ENCODE data around the gene EEF1AKMT2.
A peak's percentile ranks its signal among the peaks of the same experiment; 100 is the strongest.

Gene EEF1AKMT2

DNA sequence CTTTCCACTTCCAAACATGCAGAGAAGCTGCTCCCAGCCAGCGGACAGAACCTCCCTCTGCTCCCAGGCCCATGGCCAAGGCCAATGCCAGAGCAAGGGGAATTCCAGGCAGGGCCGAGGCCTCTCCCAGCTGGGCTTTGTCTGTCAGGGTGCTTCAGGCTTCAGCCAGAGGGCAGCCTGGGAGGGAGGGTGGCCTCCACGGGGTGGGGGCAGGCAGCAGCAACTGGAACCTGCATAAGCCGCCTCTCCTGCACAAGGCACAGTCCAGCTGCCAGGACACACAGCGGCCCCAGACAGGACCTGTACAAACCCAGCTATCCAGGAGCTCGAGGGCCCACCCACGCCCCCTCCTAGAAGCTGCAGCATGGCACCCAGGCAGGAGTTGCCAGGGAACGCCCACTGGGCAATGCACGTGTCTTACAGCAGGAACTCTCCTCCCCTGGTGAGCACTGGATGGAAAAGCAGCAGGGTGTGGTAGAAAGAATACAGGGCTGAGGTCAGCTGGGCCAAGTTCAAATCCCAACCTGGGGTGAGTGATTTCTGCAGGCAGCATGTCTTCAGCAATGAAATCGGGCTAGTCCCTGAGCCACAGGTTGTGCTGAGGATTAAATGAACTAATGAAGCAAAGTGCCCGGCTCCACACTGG lies 55.1 kb downstream of the EEF1AKMT2 start:
- peak; percentile 20 for DNase-seq

- peak; percentile 19 for DNase-seq
These were observed 56.0 kb downstream of the EEF1AKMT2 start for GRCh38 chr10:124735491-124736286.

DNA sequence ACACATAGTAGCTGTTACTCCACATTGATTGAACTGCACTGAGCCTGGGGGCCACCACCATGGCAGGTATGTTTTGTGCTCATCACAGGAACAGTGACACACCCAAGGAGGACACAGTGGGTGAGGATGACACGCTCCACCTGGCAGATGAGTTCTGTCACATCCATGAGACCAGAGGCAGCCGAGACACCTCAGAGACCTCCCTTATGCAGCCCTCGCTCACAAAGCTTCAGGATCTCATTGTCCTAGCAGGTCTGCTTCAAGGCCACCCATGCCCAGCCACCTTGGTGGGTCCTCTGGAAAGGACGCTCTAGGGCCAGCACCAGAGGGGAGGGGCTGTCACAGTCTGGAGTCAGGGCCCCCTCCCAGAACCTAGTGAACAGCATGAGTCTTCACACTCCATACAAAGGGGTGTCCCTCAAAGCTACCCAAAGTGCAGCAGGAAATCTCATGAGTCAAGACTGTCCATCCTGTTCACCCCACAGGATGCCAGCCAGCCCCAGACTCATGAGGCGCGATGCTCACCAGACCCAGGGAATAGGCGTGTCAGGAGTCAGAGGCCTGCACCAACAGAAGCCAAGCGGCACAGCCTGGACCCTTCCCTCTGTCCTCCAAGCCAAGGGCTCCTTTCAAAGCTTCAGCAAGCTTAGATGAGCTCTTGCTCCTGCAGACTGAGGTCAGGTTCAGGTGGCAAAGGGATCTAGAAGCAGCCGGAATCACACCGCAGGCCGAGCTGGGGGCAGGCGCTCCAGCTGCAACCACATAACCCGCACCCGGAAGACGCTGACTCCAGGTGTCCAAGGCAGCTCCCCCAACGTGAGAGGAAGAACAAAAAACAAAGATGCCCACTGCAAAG lies 57.1 kb downstream of the EEF1AKMT2 start:
- DNase-seq: peak; percentile 54

DNA sequence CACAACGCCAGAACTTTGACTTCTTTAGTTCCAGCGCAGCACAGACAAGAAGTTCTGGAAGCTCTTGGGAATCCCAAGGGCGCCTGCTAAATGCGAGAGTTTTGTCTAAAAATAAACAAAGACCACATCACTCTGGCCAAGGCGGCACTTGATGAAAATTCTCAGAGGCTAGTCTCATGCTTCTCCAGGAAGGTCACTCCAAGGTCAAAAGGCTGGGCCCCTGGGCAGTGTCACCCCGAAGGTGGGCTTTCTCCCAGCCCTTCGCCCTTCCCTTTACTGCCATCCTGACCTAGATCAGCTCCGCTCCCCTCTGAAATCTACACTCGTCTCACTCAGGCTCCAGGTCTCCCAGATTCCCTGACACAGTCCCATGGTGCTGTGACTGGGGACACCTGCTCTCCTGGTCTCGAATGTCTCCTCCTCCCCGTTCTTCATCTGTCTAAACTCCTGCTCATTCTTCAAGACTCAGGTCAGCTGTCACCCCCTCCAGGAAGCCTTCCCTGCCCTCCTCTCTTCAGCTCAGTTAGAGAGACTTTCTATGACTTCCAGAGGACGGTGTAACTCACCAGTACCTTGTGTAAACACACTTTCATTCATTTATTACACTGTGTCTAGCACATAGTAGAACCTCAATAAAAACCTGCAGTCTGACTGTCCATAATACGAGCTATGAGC lies 58.0 kb downstream of the EEF1AKMT2 start:
- DNase-seq: peak; percentile 27

GRCh38 chr10:124732931-124733570 lies 58.6 kb downstream of the EEF1AKMT2 start:
- DNase-seq: peak; percentile 80

DNA sequence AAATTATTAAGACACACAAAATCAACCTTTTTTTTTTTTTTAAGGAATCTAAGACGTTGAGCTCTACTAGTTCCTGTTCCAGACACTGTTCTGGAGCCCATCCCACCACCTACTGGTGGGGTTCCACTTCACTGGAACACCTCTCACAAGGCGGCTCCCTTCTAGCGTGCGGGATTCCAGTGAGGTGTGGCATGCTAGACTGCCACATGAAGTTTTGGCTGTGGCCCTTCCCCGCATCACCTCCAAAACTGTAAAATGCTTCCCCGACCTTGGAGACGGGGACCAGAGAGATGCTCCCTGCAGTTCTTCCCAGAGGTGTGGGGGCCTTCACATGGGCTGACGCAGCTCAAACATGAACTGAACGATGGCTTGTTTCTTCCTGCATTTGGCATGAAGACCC lies 60.1 kb downstream of the EEF1AKMT2 start:
- DNase-seq: peak; percentile 18

- DNase-seq: no peak
These were observed 60.9 kb downstream of the EEF1AKMT2 start for GRCh38 chr10:124730790-124731189.

DNA sequence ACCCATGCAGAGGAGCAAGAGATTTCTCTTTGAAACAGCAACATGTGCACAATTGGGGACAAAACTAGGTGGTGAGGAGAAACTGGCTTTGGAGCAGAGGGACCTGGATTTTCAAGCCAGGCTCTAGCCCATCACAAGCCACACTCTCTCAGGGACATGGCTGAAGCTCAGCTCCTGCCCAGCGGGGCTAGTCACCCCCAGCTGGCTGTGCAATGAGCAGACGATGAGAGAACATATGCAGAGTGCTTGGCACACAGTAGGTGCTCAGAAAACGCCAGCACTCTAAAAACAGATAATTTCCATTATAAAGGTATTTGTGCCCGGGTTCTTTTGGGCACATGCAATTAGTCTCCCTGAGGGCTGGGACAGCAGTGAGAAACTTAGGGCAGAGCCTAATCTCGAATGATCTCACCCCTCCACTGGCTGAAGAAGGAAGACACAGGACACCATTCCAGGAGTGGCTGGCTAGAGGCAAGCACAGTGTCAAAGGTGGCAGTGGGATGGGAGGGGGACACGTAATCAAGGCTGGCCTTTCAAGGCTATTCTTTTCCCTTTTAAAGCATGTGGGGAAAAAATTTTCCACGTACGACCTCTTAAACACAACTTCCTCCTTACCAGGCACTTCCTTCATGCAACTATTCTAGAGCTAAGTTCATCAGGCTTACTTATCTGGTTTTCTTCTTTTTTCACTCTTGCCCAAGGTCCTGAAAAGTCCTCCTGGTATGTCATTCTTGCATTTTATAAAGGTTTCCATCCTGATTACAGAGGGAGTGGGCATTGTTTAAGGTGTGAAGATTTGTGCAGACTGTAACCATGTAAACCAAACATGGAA lies 62.6 kb downstream of the EEF1AKMT2 start:
- DNase-seq: peak; percentile 27

DNA sequence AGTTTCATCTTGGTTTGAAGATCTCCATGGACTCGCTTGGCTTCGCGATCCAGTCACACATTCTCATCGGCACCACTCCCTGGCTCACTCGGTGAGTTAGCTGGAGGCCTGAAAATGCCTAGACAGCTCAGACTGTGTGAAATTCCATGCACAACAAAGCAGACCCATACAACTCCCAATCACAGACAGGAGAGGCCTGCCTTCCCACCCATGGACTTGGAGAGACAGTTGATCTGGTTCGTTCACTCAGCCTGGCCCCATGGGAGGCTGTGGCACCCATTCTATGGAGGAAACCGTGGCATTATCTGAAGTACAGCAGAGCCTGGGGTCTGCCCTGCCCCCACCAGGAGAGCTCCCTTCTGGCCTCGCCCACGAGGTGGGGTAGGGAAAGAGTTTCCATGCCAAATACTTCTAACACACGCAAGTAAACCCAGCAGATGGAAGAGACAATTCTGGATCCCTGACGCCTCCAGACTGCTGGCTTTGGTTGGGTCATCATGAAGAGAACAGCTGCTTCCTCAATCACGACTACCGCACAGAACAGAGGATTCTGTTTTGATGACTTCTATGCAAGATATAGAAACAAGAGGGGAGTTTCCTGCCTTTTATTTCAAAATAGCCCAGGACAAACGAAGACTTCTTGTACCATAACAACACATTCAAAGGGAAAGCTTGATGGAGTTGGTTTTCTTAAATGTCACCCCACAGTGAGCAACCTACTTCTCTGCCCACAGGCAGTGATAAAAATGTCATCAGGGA lies 63.4 kb downstream of the EEF1AKMT2 start:
- DNase-seq: peak; percentile 48

DNA sequence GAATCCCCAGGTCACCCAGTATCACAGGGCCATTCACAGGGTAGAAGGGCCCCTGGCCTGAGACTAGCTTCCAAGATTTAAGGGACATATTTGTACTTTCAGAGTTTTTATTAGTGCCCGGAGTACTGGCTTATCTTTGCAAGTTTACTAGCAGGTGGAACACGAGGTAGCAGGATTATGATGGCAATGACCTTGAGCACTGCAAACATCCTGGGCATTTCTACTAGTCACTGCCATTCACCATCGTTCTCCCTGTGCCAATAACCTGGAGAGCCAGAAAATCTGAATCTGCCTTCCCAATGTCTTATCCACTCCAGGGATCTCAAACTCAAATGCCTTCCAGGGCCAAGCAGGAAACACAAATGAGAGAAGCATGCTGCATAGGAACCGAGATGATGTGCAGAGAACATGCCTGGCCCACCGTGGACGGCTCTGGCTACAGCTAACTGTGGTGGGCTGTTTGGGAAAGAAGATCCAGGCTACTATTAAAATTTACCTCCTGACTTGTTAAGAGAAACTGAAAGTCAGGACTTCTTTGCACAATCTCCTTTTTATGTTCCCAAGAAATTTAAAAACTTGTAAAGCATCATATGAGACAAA lies 64.2 kb downstream of the EEF1AKMT2 start:
- DNase-seq: no peak

GRCh38 chr10:124725791-124726190 lies 65.9 kb downstream of the EEF1AKMT2 start:
- DNase-seq: no peak

DNA sequence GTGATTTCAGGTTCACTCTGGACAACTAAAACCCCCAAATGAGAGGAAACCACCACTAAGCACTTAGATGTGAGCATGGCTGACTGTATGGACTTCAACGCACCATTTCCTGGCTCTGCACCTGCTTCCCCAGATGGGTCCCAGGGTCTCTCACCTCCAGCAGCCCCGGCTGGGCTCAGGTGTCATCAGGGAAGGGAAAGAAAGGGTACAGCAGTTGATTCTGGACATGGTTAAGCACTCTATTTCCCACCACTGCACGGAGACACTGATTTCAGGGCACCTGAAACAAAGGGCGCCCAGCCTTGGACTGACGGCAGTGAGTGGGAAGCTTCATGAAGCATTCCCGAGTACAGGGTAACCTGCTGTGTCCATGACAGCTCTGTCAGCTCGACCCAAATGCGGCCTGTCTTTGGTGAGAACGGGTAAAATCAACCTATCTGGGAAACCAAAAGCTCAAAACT lies 66.5 kb downstream of the EEF1AKMT2 start:
- no peak for DNase-seq

DNA sequence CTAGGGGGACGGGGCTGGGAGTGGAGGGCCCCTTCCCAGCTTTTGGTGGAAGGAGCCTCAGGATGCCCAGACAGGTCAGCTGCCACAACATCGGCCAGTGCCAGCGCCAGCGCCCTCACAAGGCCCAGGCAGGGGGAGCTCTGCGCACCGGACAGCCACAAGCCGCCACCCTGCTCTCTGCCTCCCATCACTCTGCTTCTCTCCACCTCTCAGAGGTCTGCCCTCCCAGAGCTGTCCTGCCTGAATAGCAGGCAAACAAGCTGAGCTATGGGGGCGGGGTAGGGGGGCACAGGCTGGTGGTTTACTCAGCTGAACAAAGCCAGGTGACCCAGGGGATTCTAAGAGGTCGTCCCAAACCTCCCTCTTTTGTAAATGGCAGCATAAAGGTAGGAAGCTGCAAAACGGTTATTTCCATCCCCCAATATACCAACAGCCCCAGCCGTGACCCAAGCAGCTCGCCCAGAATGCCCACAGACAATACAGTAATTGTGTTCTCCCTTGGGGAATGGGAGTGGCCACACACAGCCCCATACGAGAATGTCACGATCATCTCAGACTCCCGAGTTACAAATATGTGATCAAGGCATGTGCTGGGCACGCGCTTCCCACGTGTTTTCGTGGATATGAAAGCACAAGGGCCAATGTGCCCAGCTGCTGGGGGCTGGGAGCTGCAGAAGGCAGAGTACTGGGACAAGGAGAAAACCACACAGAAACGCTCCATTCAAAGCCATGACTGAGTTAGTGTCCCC lies 67.2 kb downstream of the EEF1AKMT2 start:
- DNase-seq: no peak

DNA sequence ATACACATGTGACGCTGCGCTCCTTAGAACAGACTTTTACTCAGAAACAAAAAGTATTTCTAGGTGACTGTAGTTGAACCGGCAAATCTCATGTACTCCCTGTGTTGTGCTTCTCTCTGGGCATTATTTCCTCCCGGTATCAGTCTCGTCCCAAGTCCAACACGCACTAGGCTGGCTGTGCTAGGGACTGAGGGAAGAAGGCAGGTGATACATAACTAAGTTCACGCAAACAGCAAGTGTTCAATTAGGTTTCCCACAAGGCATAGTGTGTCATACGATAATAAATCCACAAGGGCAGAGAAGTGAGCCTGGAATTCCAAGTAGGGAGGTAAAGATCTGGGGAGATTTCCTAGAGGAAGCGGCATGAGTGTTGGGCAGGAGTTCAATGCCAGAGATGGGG lies 67.9 kb downstream of the EEF1AKMT2 start:
- no peak for DNase-seq

DNA sequence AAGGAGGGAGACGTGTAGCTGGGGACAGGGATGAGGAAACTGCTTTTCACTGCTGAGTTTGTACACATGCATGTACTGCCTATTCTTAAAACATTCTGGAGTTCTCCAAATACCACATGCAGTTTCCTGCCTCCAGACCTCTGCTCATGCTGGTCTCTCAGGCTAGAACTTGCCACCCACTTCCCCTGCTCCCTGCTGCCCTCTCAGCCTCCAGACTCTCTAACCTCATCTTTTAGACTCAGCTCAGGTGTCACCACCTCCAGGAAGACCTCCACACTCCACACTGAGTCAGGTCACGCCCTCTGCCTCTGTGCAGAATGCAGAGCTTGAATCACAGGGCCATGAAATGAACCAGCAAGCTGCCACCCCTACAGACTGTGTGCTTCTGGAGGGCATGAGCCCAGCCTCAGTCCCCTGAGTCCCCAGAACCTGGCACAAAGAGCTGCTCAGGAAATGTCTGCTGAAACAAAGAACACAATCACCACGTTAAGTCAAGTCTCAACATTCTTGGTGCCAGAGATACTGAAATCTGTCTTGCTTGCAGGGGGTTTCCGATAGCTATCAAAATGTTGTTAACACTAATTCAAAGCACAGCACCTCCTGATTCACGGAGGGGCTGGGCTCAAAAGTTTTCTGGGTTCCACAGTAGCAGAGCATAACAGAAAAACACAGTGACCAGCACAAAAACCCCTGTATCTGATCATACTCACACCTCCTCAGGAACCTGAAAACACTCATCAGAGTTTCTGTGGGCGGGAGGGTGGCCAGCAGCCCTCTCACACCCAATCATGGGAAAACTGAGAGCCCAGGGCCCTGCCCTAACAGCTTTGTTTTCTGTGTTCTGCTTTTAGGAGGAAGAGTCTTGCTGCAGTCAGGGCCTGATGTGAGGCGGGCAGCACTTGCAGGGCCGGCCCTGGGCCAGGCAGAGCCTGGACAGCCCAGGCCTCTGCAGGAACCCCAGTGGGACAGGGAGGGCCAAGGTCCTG lies 68.6 kb downstream of the EEF1AKMT2 start:
- DNase-seq: peak; percentile 75

DNA sequence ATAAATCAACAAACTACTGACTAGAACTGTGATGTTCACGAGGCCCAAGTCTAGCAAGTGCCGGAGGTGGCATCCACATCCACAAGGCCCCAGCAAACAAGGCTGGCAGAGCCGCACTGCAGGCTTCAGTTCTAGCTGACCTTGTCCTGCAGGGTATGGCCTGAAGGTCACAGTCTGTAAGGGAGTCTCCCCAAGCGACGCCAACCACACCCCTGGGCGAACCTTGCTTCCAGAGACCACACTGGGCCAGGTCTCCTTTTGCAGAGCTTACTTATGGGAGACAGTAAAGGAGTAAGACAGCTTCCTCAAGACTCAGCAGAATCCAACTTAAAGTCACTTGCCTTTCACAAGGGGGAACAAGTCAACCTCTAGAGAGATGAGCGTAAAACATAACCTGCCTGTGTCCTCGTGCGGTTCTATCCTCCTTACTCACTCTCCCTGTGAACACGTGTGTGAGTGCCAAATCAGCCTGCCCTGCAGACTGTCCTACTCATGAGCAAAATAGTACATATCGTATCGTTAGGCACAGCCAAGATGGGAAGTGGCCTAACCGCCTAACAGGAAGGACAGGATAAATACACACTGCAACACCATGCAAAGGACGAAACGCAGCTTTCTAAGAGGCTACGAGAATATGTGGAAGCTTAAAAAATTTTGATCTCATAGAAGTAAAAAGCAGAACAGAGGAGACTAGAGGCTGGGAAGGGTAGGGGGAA lies 70.2 kb downstream of the EEF1AKMT2 start:
- DNase-seq: no peak

DNA sequence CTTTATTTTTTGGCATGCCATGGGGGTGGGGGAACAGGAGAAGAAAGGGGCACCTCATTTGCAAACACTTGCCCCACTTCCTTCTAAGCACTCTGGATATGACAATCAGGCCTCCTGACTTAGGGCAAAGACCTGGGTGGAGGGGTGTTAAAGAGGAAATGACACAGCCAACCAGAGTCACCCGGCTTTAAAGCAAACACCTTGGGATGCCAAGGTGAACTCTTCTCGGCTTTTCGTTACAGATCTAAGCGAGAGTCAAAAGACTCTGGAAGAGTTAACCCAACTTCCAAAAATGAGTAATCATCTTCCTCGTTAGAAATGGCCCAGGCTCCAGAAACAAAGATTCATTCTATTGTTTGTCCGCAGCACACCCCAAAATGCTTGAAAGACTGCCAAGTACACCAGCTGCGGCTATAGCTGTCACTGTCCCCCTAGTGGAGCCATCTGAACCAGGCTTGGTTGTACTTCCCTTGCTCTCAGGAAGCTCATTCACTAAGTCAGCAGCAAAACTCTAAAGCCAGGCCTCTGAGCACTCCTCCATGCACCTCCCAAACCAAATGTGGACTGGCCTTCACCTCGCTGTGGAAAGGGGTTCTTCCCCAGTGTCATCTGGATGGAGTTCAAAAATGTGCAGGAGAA lies 72.4 kb downstream of the EEF1AKMT2 start:
- peak; percentile 75 for DNase-seq
